Fibroblast of pulmonary artery (primary cell): Measurements from ENCODE around the gene SIX6.

Source experiments
- DNase-seq: peaks from one replicate; pipeline ENCODE4 v3.0.0-alpha.2; 2010; ENCODE audit warnings: low read depth
- H3K4me3 ChIP-seq: replicated peaks from 2 replicates; pipeline ENCODE4 v1.5.1; 2011; ENCODE audit warnings: low read depth, mild to moderate bottlenecking, control low read depth, low read length, moderate library complexity
- TF ChIP-seq, protein P1 (sequence below): IDR thresholded peaks from 2 replicates; pipeline ENCODE4 v1.5.1; 2011; ENCODE audit warnings: mild to moderate bottlenecking, control low read depth, low read length, inconsistent platforms; ENCODE audit errors: missing control alignments

SIX6 gene

DNA sequence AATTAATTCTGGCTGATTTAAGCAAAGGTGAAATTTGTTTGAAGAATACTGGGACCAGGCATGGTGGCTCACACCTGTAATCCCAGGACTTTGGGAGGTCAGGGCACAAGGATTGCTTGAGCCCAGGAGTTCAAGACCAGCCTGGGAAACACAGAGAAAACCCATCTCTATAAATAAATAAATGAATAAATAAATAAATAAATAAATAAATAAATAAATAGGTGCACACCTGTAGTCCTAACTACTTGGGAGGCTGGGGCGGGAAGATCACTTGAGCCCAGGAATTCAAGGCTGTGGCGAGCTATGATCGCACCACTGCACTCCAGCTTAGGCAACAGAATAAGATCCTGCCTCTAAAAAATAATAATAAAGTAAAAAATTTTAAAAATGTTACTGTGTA, 18.7 kb upstream of the SIX6 start:
- no peak for DNase-seq
- TF ChIP-seq, protein P1, sequence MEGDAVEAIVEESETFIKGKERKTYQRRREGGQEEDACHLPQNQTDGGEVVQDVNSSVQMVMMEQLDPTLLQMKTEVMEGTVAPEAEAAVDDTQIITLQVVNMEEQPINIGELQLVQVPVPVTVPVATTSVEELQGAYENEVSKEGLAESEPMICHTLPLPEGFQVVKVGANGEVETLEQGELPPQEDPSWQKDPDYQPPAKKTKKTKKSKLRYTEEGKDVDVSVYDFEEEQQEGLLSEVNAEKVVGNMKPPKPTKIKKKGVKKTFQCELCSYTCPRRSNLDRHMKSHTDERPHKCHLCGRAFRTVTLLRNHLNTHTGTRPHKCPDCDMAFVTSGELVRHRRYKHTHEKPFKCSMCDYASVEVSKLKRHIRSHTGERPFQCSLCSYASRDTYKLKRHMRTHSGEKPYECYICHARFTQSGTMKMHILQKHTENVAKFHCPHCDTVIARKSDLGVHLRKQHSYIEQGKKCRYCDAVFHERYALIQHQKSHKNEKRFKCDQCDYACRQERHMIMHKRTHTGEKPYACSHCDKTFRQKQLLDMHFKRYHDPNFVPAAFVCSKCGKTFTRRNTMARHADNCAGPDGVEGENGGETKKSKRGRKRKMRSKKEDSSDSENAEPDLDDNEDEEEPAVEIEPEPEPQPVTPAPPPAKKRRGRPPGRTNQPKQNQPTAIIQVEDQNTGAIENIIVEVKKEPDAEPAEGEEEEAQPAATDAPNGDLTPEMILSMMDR: no peak
- H3K4me3 ChIP-seq: no peak overlapping the region

DNA sequence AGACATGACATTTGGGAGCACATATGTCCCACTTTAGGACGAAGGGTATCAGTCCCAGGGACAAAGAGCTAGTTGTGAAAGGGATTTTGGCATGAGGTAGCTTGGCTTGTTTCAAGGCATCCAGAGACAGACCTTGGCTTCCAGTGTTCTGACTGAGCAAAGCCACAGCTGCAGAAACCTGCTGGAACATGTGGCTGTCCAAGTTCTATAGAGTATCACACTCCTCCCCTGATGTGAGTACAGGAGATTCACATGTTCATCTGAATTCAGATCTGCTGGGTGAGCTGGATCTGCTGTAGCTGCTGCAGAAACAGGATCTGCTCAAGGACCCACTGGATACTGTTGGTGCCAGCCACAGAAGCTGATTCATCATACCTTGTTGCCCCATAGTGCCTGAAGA, 13.0 kb upstream of the SIX6 start:
- TF ChIP-seq, protein P1: no peak
- no peak overlapping the region for H3K4me3 ChIP-seq
- no peak for DNase-seq

DNA sequence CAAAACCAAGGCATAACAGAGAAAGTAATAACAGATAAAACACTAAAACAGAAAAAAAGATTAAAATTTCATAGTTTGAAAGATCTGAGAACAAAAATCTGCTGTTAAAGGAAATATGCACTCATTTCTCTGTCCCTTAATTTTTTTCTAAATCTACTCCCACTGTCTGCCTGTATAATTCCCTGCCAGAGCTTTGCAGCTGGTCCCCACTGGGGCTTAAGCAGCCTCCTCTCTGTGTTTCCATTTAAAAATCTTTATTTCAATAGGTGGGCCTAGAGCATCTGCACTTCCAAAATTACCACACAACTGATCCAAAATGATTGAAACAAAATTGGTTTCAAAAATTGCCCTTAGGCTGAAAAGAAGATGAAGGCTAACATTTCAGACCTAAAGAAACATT, 6.4 kb upstream of the SIX6 start:
- TF ChIP-seq, protein P1: no peak
- H3K4me3 ChIP-seq: no peak overlapping the region
- no peak for DNase-seq

DNA sequence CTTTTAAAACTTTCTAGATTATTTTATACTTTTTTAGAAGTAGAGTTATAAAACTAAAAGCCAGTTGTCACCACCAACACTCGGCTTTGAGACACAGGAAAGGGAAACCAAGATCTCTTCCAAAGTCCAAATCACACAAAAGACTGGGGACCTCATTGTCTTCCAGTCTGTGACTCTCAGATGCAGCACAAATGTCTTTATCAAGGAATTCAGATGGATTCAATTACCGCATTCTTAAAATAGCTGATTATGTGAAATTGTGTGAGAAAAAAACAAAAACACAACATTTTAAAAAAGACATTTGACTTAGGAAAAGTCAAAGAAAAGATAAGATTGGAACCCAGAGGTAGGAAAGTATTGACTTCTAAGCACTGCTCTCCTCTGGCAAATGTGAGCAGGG, 3.5 kb upstream of the SIX6 start:
- DNase-seq: no peak
- H3K4me3 ChIP-seq: no peak overlapping the region
- TF ChIP-seq, protein P1: no peak

DNA sequence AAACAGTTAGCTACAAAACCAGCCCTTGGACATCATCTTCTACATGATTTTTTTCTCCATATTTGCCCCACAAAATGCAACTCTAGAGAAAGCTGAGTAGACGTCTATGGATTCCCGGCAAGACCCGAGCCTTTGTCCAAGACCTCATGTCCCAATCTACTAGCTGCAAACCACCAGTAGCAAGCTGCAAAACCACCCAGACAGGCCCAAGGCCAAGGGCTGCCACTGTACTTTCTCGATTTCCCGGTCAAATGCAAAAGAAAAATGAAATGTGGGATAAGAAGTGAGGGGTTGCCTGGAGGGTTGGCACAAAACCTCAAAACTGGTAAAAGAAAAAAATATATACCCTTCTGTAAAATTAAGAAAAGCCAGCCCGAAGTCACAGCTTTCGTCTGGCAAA, 2.9 kb upstream of the SIX6 start:
- DNase-seq: no peak
- no peak overlapping the region for H3K4me3 ChIP-seq
- TF ChIP-seq, protein P1: no peak

DNA sequence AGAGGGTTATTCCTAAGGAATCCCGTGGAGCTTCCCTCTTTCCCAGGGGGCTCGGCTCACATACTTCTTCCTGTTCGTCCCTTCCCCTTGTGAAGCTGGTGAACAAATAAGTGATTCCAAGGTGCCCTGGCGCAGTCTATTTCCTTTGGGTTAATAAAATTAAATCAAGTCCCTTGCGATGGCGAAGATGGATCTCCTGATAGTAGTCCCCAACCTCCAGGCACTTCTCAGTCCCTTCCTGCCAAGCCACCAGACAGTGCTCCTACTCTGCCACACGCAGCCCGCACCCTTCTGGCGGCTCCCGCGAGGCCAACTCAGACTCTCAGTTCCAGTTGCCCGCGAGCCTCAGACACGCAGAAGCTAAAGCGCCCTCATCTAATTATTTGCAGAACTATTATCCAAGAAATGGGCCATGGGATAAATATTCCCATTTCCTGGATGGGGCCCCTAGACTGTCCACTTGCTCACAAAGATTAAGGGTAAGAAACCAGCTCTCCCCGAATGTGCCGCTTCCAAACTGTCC, 2.4 kb upstream of the SIX6 start:
- TF ChIP-seq, protein P1: no peak
- no peak for DNase-seq
- no peak overlapping the region for H3K4me3 ChIP-seq
